GM12891 (cell line): ENCODE data around the gene PIGU.

Experiments used
- PAX5 ChIP-seq: IDR thresholded peaks from 2 replicates; pipeline ENCODE4 v1.6.1; 2011; ENCODE audit warnings: low read length, moderate library complexity, mild to moderate bottlenecking; ENCODE audit not compliant: insufficient read depth, severe bottlenecking
- POLR2A ChIP-seq: IDR thresholded peaks from 2 replicates; pipeline ENCODE4 v1.6.1; 2011; ENCODE audit warnings: low read depth, low read length, control low read depth
- POLR2AphosphoS5 ChIP-seq: IDR thresholded peaks from 2 replicates; pipeline ENCODE4 v1.6.1; 2011; ENCODE audit warnings: low read depth, low read length, control low read depth
- SPI1 ChIP-seq: IDR thresholded peaks from 2 replicates; pipeline ENCODE4 v1.6.1; 2011; ENCODE audit warnings: low read depth, low read length, control low read depth
- TAF1 ChIP-seq: IDR thresholded peaks from 2 replicates; pipeline ENCODE4 v1.6.1; 2011; ENCODE audit warnings: low read depth, low read length, control low read depth

GRCh38 chr20:34703424-34704176 is 26.7 kb upstream of the PIGU start:
- TF ChIP-seq POLR2A, result no peak
- TF ChIP-seq POLR2AphosphoS5, result no peak
- no peak for TF ChIP-seq TAF1
- no peak for TF ChIP-seq SPI1
- no peak for TF ChIP-seq PAX5
